Fibroblast of skin of left biceps (primary cell): ENCODE data around the gene PHACTR3.

Experiments
- DNase-seq, 2 experiments: peaks; one replicate each; pipeline ENCODE4 v3.0.0-alpha.2; 2013; ENCODE audit warnings: low read depth in 2 of 2

PHACTR3 gene

GRCh38 chr20:59574308-59574707 lies 30.0 kb upstream of the PHACTR3 start:
- DNase-seq: no peak

GRCh38 chr20:59575216-59575615 lies 29.1 kb upstream of the PHACTR3 start:
- DNase-seq: no peak

- DNase-seq: no peak
Observed at GRCh38 chr20:59575653-59576052, 28.7 kb upstream of the PHACTR3 start.

- DNase-seq: no peak
Observed at GRCh38 chr20:59576216-59576953, 28.0 kb upstream of the PHACTR3 start.

- DNase-seq: no peak
Observed at GRCh38 chr20:59577037-59577808, 27.1 kb upstream of the PHACTR3 start.

- DNase-seq: no peak
Observed at GRCh38 chr20:59577809-59578435, 26.4 kb upstream of the PHACTR3 start.

- DNase-seq: no peak
Observed at GRCh38 chr20:59578436-59579403, 25.6 kb upstream of the PHACTR3 start.

GRCh38 chr20:59579404-59580145 lies 24.8 kb upstream of the PHACTR3 start:
- DNase-seq: no peak

- peak; percentile 91 to 92 for DNase-seq
Observed at GRCh38 chr20:59580146-59580946, 24.0 kb upstream of the PHACTR3 start.

- DNase-seq: no peak
Observed at GRCh38 chr20:59580991-59581401, 23.3 kb upstream of the PHACTR3 start.

GRCh38 chr20:59581993-59582679 lies 22.2 kb upstream of the PHACTR3 start:
- DNase-seq: no peak

- DNase-seq: peak in 1 of 2 experiments; percentile 14
Observed at GRCh38 chr20:59583428-59584277, 20.7 kb upstream of the PHACTR3 start.

GRCh38 chr20:59584278-59584925 lies 19.9 kb upstream of the PHACTR3 start:
- no peak for DNase-seq

- no peak for DNase-seq
Observed at GRCh38 chr20:59585714-59586409, 18.5 kb upstream of the PHACTR3 start.

- no peak for DNase-seq
Observed at GRCh38 chr20:59586613-59587012, 17.7 kb upstream of the PHACTR3 start.

GRCh38 chr20:59587570-59587969 lies 16.8 kb upstream of the PHACTR3 start:
- DNase-seq: no peak

- DNase-seq: no peak
Observed at GRCh38 chr20:59588236-59588855, 16.0 kb upstream of the PHACTR3 start.
